AG04449 (cell line): Measurements from ENCODE around the gene GALNT3.
A peak's percentile ranks its signal among the peaks of the same experiment; 100 is the strongest.

Source experiments
- CTCF ChIA-PET: fragments of 350-600 bp; formaldehyde crosslinking; extraction: SDS; loops from one replicate; lab custom pipeline; 2021; ENCODE audit warnings: antibody characterized with exemption; lab: Yijun Ruan, JAX
- POLR2A ChIA-PET: fragments of 400-600, 350-600 bp; formaldehyde crosslinking; extraction: SDS; loops from one replicate; lab custom pipeline; 2020; ENCODE audit warnings: antibody characterized with exemption, inconsistent platforms; lab: Yijun Ruan, JAX
- DNase-seq: peaks from one replicate; pipeline ENCODE4 v3.0.0-alpha.2; 2010; ENCODE audit warnings: low read depth, low spot score
- H3K4me3 ChIP-seq: 2 replicates; pipeline ENCODE4 v1.5.1; 2011; ENCODE audit warnings: low read depth, mild to moderate bottlenecking, control low read depth, low read length
- CTCF ChIP-seq: IDR thresholded peaks from one replicate; pipeline ENCODE4 v1.5.1; 2011; ENCODE audit warnings: mild to moderate bottlenecking, moderate library complexity, low read length, control low read depth, inconsistent platforms; ENCODE audit not compliant: insufficient read depth; ENCODE audit errors: missing control alignments

Gene GALNT3

GRCh38 chr2:165801176-165801575 is 7.1 kb upstream of the GALNT3 start:
- H3K4me3 ChIP-seq, result no peak overlapping the region
- ChIA-PET POLR2A (no interaction called here), CTCF (no interaction called here)
- no peak for TF ChIP-seq CTCF
- DNase-seq, result no peak

- CTCF ChIA-PET, result no interaction called here
- no peak overlapping the region for H3K4me3 ChIP-seq
- DNase-seq, result no peak
- TF ChIP-seq CTCF, result no peak
- POLR2A ChIA-PET, result no interaction called here
Observed at GRCh38 chr2:165796819-165797530, 2.9 kb upstream of the GALNT3 start.

- no peak overlapping the region for H3K4me3 ChIP-seq
- no peak for DNase-seq
- ChIA-PET POLR2A (no interaction called here), CTCF (no interaction called here)
- TF ChIP-seq CTCF, result no peak
Observed at GRCh38 chr2:165796129-165796528, 2.1 kb upstream of the GALNT3 start.

- DNase-seq, result no peak
- ChIA-PET CTCF (no interaction called here), POLR2A (no interaction called here)
- TF ChIP-seq CTCF, result no peak
- no peak overlapping the region; the same call in 1 of the 2 replicates for H3K4me3 ChIP-seq
Observed at GRCh38 chr2:165795011-165795410, 964 bp upstream of the GALNT3 start.

- peak overlapping the region; percentile 59 for H3K4me3 ChIP-seq
- POLR2A ChIA-PET, result no interaction called here
- CTCF ChIA-PET, result no interaction called here
- no peak for TF ChIP-seq CTCF
- no peak for DNase-seq
Observed at GRCh38 chr2:165794536-165794928, 485 bp upstream of the GALNT3 start.

- TF ChIP-seq CTCF, result no peak
- ChIA-PET POLR2A (no interaction called here), CTCF (interaction anchor here (0.8 kb wide), 1 partner anchor 81 kb away, joined by 4 read pairs; no protein-coding TSS in a partner anchor)
- DNase-seq, result no peak
- peak overlapping the region; percentile 59 for H3K4me3 ChIP-seq
Observed at GRCh38 chr2:165793161-165793778, 777 bp downstream of the GALNT3 start.
